ENCODE data around the gene FADS2.

FADS2 gene

GRCh38 chr11:61851113-61851899 is 23.2 kb downstream of the FADS2 start:
- no peak for DNase-seq

- no peak for DNase-seq
Measured at GRCh38 chr11:61851900-61852295, 23.8 kb downstream of the FADS2 start.

GRCh38 chr11:61853698-61854169 is 25.6 kb downstream of the FADS2 start:
- no peak for DNase-seq

GRCh38 chr11:61854206-61854895 is 26.3 kb downstream of the FADS2 start:
- no peak for DNase-seq

- no peak for DNase-seq
Measured at GRCh38 chr11:61854966-61855714, 27.0 kb downstream of the FADS2 start.

GRCh38 chr11:61855939-61856680 is 28.0 kb downstream of the FADS2 start:
- DNase-seq: no peak

GRCh38 chr11:61860054-61860903 is 32.2 kb downstream of the FADS2 start:
- no peak for DNase-seq

- DNase-seq: no peak
Measured at GRCh38 chr11:61861634-61862033, 33.5 kb downstream of the FADS2 start.

GRCh38 chr11:61862714-61863547 is 34.8 kb downstream of the FADS2 start:
- no peak for DNase-seq

GRCh38 chr11:61863548-61864081 is 35.5 kb downstream of the FADS2 start:
- no peak for DNase-seq

- DNase-seq: no peak
Measured at GRCh38 chr11:61864814-61865775, 37.0 kb downstream of the FADS2 start.

GRCh38 chr11:61866231-61866957 is 38.3 kb downstream of the FADS2 start:
- DNase-seq: no peak

GRCh38 chr11:61866958-61867343 is 38.9 kb downstream of the FADS2 start:
- DNase-seq: no peak

- DNase-seq: no peak
Measured at GRCh38 chr11:61868571-61869428, 40.7 kb downstream of the FADS2 start.

GRCh38 chr11:61869429-61869707 is 41.3 kb downstream of the FADS2 start:
- no peak for DNase-seq

- no peak for DNase-seq
Measured at GRCh38 chr11:61869708-61870451, 41.8 kb downstream of the FADS2 start.

- no peak for DNase-seq
Measured at GRCh38 chr11:61870541-61871031, 42.5 kb downstream of the FADS2 start.

Measured in activated CD4-positive, CD25-positive, alpha-beta regulatory T cell (primary cell).